Measurements from ENCODE around the gene KIF23.

- TF ChIP-seq CTCF (IDR thresholded peaks at IDR 0.05; ENCODE audit: insufficient read depth, low read length, poor library complexity, severe bottlenecking) (no peak), EZH2phosphoT487 (conservative IDR thresholded peaks at IDR 0.05; ENCODE audit: low read length) (no peak)
Measured at GRCh38 chr15:69497667-69498066, 83.5 kb downstream of the KIF23 start.

All from SU-DHL-6 (cell line).